ENCODE data around the gene SLC25A11. TPM values are rescaled to one million over a fixed set of nuclear protein-coding genes. Genes with fewer than 3 reads are reported as not detected.

SLC25A11 gene
- total RNA-seq, 1 donor from 2014 or later: 219 TPM

GRCh38 chr17:4938069-4938491 lies 1.8 kb downstream of the SLC25A11 start:
- peaks cover 62% of the 10 kb centered on the region for H3K4me1 ChIP-seq
- intact Hi-C loops (cut with micrococcal nuclease): no loop called here
- TF ChIP-seq CTCF (IDR thresholded peaks at IDR 0.05; ENCODE audit: borderline replicate concordance): no peak

DNA sequence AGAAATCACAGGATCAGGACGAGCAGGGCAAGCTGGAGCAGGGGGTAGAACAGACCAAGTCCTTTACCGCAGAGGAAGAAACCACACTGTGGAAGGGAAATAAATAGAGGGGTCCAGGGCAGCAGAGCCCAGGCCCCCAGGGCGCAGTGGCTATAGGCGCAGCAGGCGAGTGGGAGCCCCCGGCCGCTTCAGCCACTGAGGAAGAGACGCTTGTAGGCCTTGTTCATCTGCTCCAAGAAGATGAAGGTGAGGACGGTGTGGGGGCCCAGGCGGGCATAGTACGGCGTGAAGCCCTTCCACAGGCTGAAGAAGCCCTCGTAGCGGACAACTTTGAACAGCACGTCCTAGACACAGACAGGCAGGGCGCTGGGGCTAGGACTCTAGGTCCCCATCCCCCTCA lies 2.3 kb downstream of the SLC25A11 start:
- no peaks in the 10 kb centered on the region for H3K27me3 ChIP-seq (ENCODE audit: low read depth)
- DNase-seq: no peak
- peaks cover 57% of the 10 kb centered on the region for H3K4me1 ChIP-seq
- intact Hi-C loops (cut with micrococcal nuclease): no loop called here
- no peak overlapping the region for H3K4me3 ChIP-seq
- peaks cover 39% of the 10 kb centered on the region for H3K36me3 ChIP-seq
- no peak for TF ChIP-seq CTCF (IDR thresholded peaks at IDR 0.05; ENCODE audit: borderline replicate concordance)
- no peaks in the 10 kb centered on the region for H3K9me3 ChIP-seq (replicated peaks)
- no peak overlapping the region for H3K27ac ChIP-seq (replicated peaks)

More at GRCh38 chr17:4938069-4938491, 1.8 kb downstream of the SLC25A11 start:
- H3K27me3 ChIP-seq (ENCODE audit: low read depth): no peaks in the 10 kb centered on the region
- H3K9me3 ChIP-seq (replicated peaks): no peaks in the 10 kb centered on the region
- H3K4me3 ChIP-seq: peak overlapping the region; percentile 84
- no peak for DNase-seq
- H3K27ac ChIP-seq (replicated peaks): peak overlapping the region; percentile 96
- peaks cover 44% of the 10 kb centered on the region for H3K36me3 ChIP-seq

DNA sequence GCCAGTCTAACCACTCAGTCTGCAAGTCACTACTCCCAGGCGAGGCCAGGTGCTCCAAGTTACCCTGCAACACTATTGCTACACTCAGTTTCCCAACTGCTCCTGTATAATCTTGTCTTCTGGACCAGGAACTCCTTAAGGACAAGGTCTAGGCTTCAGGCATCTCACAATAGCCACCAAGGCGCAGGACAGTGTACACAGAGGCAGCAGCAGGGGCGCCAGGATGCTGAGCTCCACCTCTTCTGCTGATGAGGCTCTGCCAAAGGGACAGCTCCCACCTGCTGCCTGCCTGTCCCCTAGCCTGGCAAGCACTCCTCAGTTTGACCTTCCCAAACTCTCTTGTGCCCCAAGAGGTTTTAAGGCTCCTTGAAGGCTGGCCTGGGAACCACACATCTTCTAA lies 3.4 kb downstream of the SLC25A11 start:
- Histone ChIP-seq H3K36me3 (peaks cover 30% of the 10 kb centered on the region), H3K4me1 (peaks cover 48% of the 10 kb centered on the region), H3K4me3 (no peak overlapping the region), H3K27me3 (ENCODE audit: low read depth) (no peaks in the 10 kb centered on the region), H3K27ac (replicated peaks) (no peak overlapping the region), H3K9me3 (replicated peaks) (no peaks in the 10 kb centered on the region)
- no peak for DNase-seq
- intact Hi-C loops (cut with micrococcal nuclease): no loop called here
- no peak for TF ChIP-seq CTCF (IDR thresholded peaks at IDR 0.05; ENCODE audit: borderline replicate concordance)

DNA sequence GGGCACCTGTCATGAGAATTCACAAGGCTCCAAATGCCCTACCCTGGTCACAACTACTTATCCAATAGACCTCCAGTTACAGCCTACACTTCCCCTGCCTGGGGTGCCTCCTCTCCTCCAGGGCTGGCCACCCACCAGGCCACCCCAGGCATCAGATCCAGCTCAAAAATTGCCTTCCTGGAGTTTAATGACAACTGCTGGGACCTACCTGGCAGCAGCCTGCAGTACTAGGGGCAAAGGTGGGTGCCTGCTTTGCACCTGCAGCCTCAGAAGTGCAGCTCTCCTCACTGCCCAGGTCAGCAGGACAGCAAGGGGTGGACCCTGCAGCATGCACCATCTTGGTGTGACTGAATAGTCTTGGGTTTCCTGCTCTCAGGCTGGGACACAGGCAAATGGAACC lies 4.2 kb downstream of the SLC25A11 start:
- no peak overlapping the region for H3K4me3 ChIP-seq
- H3K27ac ChIP-seq (replicated peaks): no peak overlapping the region
- peaks cover 30% of the 10 kb centered on the region for H3K36me3 ChIP-seq
- no peaks in the 10 kb centered on the region for H3K27me3 ChIP-seq (ENCODE audit: low read depth)
- no peak for DNase-seq
- no peak for TF ChIP-seq CTCF (IDR thresholded peaks at IDR 0.05; ENCODE audit: borderline replicate concordance)
- peaks cover 40% of the 10 kb centered on the region for H3K4me1 ChIP-seq
- intact Hi-C loops (cut with micrococcal nuclease): no loop called here
- H3K9me3 ChIP-seq (replicated peaks): no peaks in the 10 kb centered on the region

GRCh38 chr17:4934173-4934979 lies 5.5 kb downstream of the SLC25A11 start:
- H3K9me3 ChIP-seq (replicated peaks): no peaks in the 10 kb centered on the region
- intact Hi-C loops (cut with micrococcal nuclease): no loop called here
- peaks cover 30% of the 10 kb centered on the region for H3K36me3 ChIP-seq
- no peaks in the 10 kb centered on the region for H3K27me3 ChIP-seq (ENCODE audit: low read depth)
- no peak for DNase-seq
- H3K4me3 ChIP-seq: no peak overlapping the region
- peaks cover 31% of the 10 kb centered on the region for H3K4me1 ChIP-seq
- H3K27ac ChIP-seq (replicated peaks): peak overlapping the region; percentile 51
- TF ChIP-seq CTCF (IDR thresholded peaks at IDR 0.05; ENCODE audit: borderline replicate concordance): no peak

Measured in left ventricle myocardium inferior (tissue), 1 donor.